GM10847 (cell line): ENCODE measurements around the gene ATG12.

Source experiments
- POLR2A ChIP-seq: IDR thresholded peaks from 2 replicates; pipeline ENCODE4 v1.6.1; 2011; ENCODE audit not compliant: insufficient read length; ENCODE audit errors: extremely low read depth

The ATG12 gene

GRCh38 chr5:115843444-115844130 lies 2.2 kb upstream of the ATG12 start:
- no peak for TF ChIP-seq POLR2A

- no peak for TF ChIP-seq POLR2A
These were observed 1.6 kb upstream of the ATG12 start for GRCh38 chr5:115842952-115843351.

- TF ChIP-seq POLR2A = no peak
These were observed 947 bp upstream of the ATG12 start for GRCh38 chr5:115842089-115842935.

GRCh38 chr5:115840873-115841272 lies 492 bp downstream of the ATG12 start:
- TF ChIP-seq POLR2A = no peak

GRCh38 chr5:115838885-115839518 lies 2.4 kb downstream of the ATG12 start:
- TF ChIP-seq POLR2A = no peak

GRCh38 chr5:115835481-115835880 lies 5.9 kb downstream of the ATG12 start:
- no peak for TF ChIP-seq POLR2A

GRCh38 chr5:115831163-115831768 lies 10.1 kb downstream of the ATG12 start:
- no peak for TF ChIP-seq POLR2A

- no peak for TF ChIP-seq POLR2A
These were observed 11.5 kb downstream of the ATG12 start for GRCh38 chr5:115829913-115830312.

- TF ChIP-seq POLR2A = no peak
These were observed 15.4 kb downstream of the ATG12 start for GRCh38 chr5:115825948-115826347.

- TF ChIP-seq POLR2A = no peak
These were observed 20.5 kb downstream of the ATG12 start for GRCh38 chr5:115820846-115821245.

GRCh38 chr5:115818821-115819220 lies 22.5 kb downstream of the ATG12 start:
- TF ChIP-seq POLR2A = no peak

- no peak for TF ChIP-seq POLR2A
These were observed 24.0 kb downstream of the ATG12 start for GRCh38 chr5:115817386-115817785.

- no peak for TF ChIP-seq POLR2A
These were observed 24.9 kb downstream of the ATG12 start, which contains the start of gene CDO1 for GRCh38 chr5:115816226-115817081. Gene CDO1 (minus strand): TSS chr5:115816659. CDS start chr5:115816397, 262 bp downstream.

GRCh38 chr5:115815693-115816225 lies 25.6 kb downstream of the ATG12 start:
- TF ChIP-seq POLR2A = no peak
